ENCODE data around the gene ZNF148. TPM values are rescaled to one million over a fixed set of nuclear protein-coding genes. Genes with fewer than 3 reads are reported as not detected.
"Not testable (repeated sequence)": the region's sequence is repeated elsewhere in the genome, so short reads cannot be mapped to it uniquely, and the experiment has no call there.

Gene ZNF148
- polyA plus RNA-seq, 3 donors, result 6.5 to 48.4 (median 34.1) TPM

GRCh38 chr3:125389282-125389681, 14.2 kb upstream of the ZNF148 start:
- no peak overlapping the region for H3K27ac ChIP-seq (ENCODE audit: low read depth in 1 of 2, low read length in 2 of 2)
- H3K79me2 ChIP-seq (ENCODE audit: insufficient read depth, low read length), result no peaks in the 10 kb centered on the region
- Mint-ChIP-seq H3K4me3 (no peak overlapping the region), H3K27ac (no peak overlapping the region), H3K27me3 (ENCODE audit: low read depth in 3 of 3) (peaks cover 0 to 5% (median 2%) of the 10 kb centered on the region in 3 donors), H3K4me1 (peaks cover 4% of the 10 kb centered on the region), H3K36me3 (no peaks in the 10 kb centered on the region), H3K9me3 (peaks cover 0 to 5% (median 0%) of the 10 kb centered on the region in 7 donors)
- WGBS (ENCODE audit: insufficient coverage), result 68% methylated on average over 6 of the region's 7 CpGs
- intact Hi-C loops (cut with micrococcal nuclease), result loop anchor here in 1 of 2 donors (5.0 kb wide), 1 partner anchor 307 kb away; no protein-coding TSS in a partner anchor
- DNase-seq, result no peak
- no peaks in the 10 kb centered on the region for H3K27me3 ChIP-seq (ENCODE audit: control insufficient read depth in 2 of 2, insufficient read depth in 2 of 2, low read length in 2 of 2)
- H2AFZ ChIP-seq (ENCODE audit: insufficient read depth, low read depth, low read length, poor library complexity, severe bottlenecking), result no peak overlapping the region
- no peaks in the 10 kb centered on the region for H4K20me1 ChIP-seq (ENCODE audit: insufficient read depth, low read length)
- no peak overlapping the region for H3K9ac ChIP-seq (ENCODE audit: insufficient read depth, low read length, poor library complexity, severe bottlenecking)
- no peak overlapping the region for H3K4me3 ChIP-seq (replicated peaks in 1 of 3; ENCODE audit: low read depth in 2 of 3, low read length in 3 of 3)
- no peaks in the 10 kb centered on the region for H3K4me1 ChIP-seq (ENCODE audit: control insufficient read depth in 1 of 2, insufficient read depth in 2 of 2, low read length in 2 of 2)
- no peak overlapping the region for H3K4me2 ChIP-seq (replicated peaks; ENCODE audit: extremely low read depth, low read length, poor library complexity, severe bottlenecking)
- no peak for TF ChIP-seq CTCF (IDR thresholded peaks at IDR 0.05)
- no peaks in the 10 kb centered on the region for H3K36me3 ChIP-seq (replicated peaks in 1 of 2; ENCODE audit: control insufficient read depth in 1 of 2, insufficient read depth in 2 of 2, low read length in 2 of 2)
- H3K9me3 ChIP-seq (replicated peaks in 1 of 2; ENCODE audit: control insufficient read depth in 1 of 2, insufficient read depth in 1 of 2, low read length in 2 of 2), result no peaks in the 10 kb centered on the region

GRCh38 chr3:125388369-125388768, 13.2 kb upstream of the ZNF148 start:
- H3K27me3 Mint-ChIP-seq (ENCODE audit: low read depth in 3 of 3); H3K4me1 ChIP-seq (ENCODE audit: control insufficient read depth in 1 of 2, insufficient read depth in 2 of 2, low read length in 2 of 2); H3K27ac Mint-ChIP-seq; H3K9ac ChIP-seq (ENCODE audit: insufficient read depth, low read length, poor library complexity, severe bottlenecking); H3K4me3 Mint-ChIP-seq; H3K36me3 Mint-ChIP-seq; H3K79me2 ChIP-seq (ENCODE audit: insufficient read depth, low read length); H4K20me1 ChIP-seq (ENCODE audit: insufficient read depth, low read length); H3K4me2 ChIP-seq (replicated peaks; ENCODE audit: extremely low read depth, low read length, poor library complexity, severe bottlenecking); H3K27me3 ChIP-seq (ENCODE audit: control insufficient read depth in 2 of 2, insufficient read depth in 2 of 2, low read length in 2 of 2); H3K27ac ChIP-seq (ENCODE audit: low read depth in 1 of 2, low read length in 2 of 2); H3K4me3 ChIP-seq (replicated peaks in 1 of 3; ENCODE audit: low read depth in 2 of 3, low read length in 3 of 3); H2AFZ ChIP-seq (ENCODE audit: insufficient read depth, low read depth, low read length, poor library complexity, severe bottlenecking); H3K9me3 Mint-ChIP-seq; DNase-seq; H3K36me3 ChIP-seq (replicated peaks in 1 of 2; ENCODE audit: control insufficient read depth in 1 of 2, insufficient read depth in 2 of 2, low read length in 2 of 2); H3K9me3 ChIP-seq (replicated peaks in 1 of 2; ENCODE audit: control insufficient read depth in 1 of 2, insufficient read depth in 1 of 2, low read length in 2 of 2): not testable (repeated sequence)
- intact Hi-C loops (cut with micrococcal nuclease), result loop anchor here in 1 of 2 donors (5.0 kb wide), 1 partner anchor 306 kb away; no protein-coding TSS in a partner anchor
- 86% methylated on average over 1 of the region's 5 CpGs for WGBS (ENCODE audit: insufficient coverage)
- H3K4me1 Mint-ChIP-seq, result peaks cover 11% of the 10 kb centered on the region
